SJSA1 (cell line): Measurements from ENCODE around the gene TMEFF2. TPM values are rescaled to one million over a fixed set of nuclear protein-coding genes. Genes with fewer than 3 reads are reported as not detected.

Source experiments
- DNase-seq, 2 experiments: peaks; one replicate each; pipeline ENCODE4 v3.0.0-alpha.2; 2015 to 2020; ENCODE audit warnings: low spot score in 2 of 2, low read depth in 1 of 2
- H3K27ac ChIP-seq: fragments of 250-450 bp; sonication (Bioruptor Pico); 2 replicates; pipeline ENCODE4 v1.5.1; 2020; ENCODE audit warnings: mild to moderate bottlenecking, moderate library complexity
- H3K27me3 ChIP-seq: fragments of 250-450 bp; sonication (Bioruptor Pico); replicated peaks from 2 replicates; pipeline ENCODE4 v1.5.1; 2020; ENCODE audit warnings: mild to moderate bottlenecking, moderate library complexity
- H3K36me3 ChIP-seq: fragments of 250-450 bp; sonication (Bioruptor Pico); 2 replicates; pipeline ENCODE4 v1.5.1; 2020; ENCODE audit warnings: mild to moderate bottlenecking
- H3K4me1 ChIP-seq: fragments of 250-450 bp; sonication (Bioruptor Pico); replicated peaks from 2 replicates; pipeline ENCODE4 v1.6.1; 2021; ENCODE audit warnings: mild to moderate bottlenecking
- H3K4me3 ChIP-seq: fragments of 250-450 bp; sonication (Bioruptor Pico); 2 replicates; pipeline ENCODE4 v1.5.1; 2020; ENCODE audit warnings: mild to moderate bottlenecking
- H3K9me3 ChIP-seq: fragments of 250-450 bp; sonication (Bioruptor Pico); replicated peaks from 2 replicates; pipeline ENCODE4 v1.5.1; 2020; ENCODE audit warnings: mild to moderate bottlenecking
- total RNA-seq: library from RNA; depleted of rRNA; stranded (reverse); fragments of >200 nt; shearing (Covaris generic); gene quantifications from 2 replicates; pipeline ENCODE4 v1.2.3, GENCODE V29; 2014

TMEFF2 gene
- total RNA-seq, 1 experiment from 2014 or later: 0.16 TPM

- Histone ChIP-seq H3K4me1 (peaks cover 23% of the 10 kb centered on the region), H3K27ac (no peak overlapping the region), H3K36me3 (no peaks in the 10 kb centered on the region), H3K9me3 (no peaks in the 10 kb centered on the region), H3K4me3 (no peak overlapping the region), H3K27me3 (peaks cover 70% of the 10 kb centered on the region)
- no peak for DNase-seq
Observed at GRCh38 chr2:192197357-192197756, 2.6 kb upstream of the TMEFF2 start.

- Histone ChIP-seq H3K27ac (no peak overlapping the region), H3K9me3 (no peaks in the 10 kb centered on the region), H3K4me3 (no peak overlapping the region; the same call in 1 of the 2 replicates), H3K36me3 (no peaks in the 10 kb centered on the region), H3K27me3 (peaks cover 77% of the 10 kb centered on the region), H3K4me1 (peaks cover 23% of the 10 kb centered on the region)
- DNase-seq: no peak
Observed at GRCh38 chr2:192196421-192197194, 1.9 kb upstream of the TMEFF2 start.

DNA sequence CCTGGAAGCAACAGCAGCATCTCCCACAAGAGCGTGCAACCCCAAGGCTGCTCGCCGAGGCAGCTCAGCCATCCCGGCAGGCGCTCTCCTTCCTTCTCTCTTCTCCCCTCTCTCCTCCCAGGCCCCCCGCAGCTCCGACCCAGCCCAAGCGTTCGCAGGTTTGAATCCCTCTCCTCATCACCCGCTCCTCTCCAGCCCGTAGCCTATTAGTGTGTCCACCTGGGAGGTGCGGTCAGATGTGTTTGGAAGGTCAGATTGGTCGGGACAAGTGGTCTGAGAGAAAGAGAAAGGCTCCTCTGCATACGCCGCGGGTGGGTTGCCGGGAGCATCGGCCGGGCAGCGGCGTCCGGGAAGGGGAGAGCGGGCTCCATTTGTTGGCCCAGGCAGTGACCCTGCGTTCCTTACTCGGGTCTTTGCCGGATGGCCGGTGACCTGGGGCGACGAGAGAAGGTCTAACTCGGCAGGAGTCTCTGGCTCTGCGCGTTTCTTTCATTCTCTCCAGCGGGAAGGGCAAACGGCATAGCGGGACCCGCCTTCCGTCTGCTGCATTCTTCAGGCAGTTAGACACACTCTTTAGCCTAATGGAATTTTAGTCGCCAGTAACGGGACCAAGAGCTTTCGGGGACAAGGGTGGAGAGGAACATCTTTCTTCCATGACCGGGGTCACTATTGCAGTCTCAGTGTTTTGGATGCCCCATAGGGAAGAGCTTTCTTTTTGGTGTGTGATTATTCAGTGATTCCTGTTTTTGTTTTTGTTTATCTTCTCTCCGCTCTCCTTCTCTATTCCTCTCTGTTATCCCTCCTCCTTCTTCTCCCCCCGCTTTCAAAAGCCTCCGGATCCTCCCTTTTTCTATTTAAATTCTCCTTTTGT, 1.1 kb upstream of the TMEFF2 start:
- Histone ChIP-seq H3K27me3 (peaks cover 82% of the 10 kb centered on the region), H3K4me1 (peaks cover 23% of the 10 kb centered on the region)
- DNase-seq: peak; percentile 51 to 72

DNA sequence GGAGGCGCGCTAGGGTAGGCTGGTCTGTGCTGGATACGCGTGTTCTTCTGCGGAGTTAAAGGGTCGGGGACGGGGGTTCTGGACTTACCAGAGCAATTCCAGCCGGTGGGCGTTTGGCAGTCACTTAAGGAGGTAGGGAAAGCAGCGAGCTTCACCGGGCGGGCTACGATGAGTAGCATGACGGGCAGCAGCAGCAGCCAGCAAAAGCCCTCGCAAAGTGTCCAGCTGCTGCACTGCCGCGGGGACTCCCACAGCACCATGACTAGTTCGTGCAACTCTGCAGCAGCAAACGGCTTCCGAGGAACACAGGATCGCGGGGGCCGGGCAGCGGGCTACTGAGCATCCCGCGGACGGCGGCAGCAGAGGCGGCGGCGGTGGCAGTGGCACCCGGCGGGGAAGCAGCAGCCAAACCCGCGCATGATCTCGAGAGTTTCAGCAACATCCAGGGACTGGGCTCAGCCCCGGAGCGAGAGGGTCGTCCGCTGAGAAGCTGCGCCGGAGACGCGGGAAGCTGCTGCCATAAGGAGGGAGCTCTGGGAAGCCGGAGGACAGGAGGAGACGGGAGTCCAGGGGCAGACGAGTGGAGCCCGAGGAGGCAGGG, 368 bp downstream of the TMEFF2 start:
- peak overlapping the region; percentile 36 for H3K4me3 ChIP-seq
- DNase-seq: peak in 1 of 2 experiments; percentile 37
- no peaks in the 10 kb centered on the region for H3K9me3 ChIP-seq
- H3K27ac ChIP-seq: no peak overlapping the region
- peaks cover 76% of the 10 kb centered on the region for H3K27me3 ChIP-seq
- no peaks in the 10 kb centered on the region for H3K36me3 ChIP-seq
- H3K4me1 ChIP-seq: peaks cover 23% of the 10 kb centered on the region

More for the DNA sequence above, 1.1 kb upstream of the TMEFF2 start:
- peak overlapping the region; percentile 36 for H3K4me3 ChIP-seq
- no peaks in the 10 kb centered on the region for H3K9me3 ChIP-seq
- H3K27ac ChIP-seq: no peak overlapping the region
- no peaks in the 10 kb centered on the region for H3K36me3 ChIP-seq

DNA sequence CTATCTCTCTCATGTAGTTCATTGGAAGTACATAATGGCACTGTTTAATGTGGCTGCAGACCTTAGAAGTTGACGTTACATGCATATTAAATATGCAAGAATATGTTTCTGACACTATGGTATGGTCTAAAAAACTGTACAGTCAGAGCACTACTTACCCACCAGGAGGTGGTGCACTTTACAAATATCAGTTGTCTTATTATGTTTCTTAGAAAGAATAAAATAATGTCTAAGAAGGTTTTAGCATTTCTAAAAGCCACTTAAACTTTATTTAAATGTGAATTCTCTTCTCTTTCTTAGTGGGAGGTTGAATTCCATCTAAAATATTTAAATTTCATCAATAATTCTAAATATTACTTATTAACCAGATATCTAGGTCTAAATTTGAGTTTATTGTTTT, 4.3 kb downstream of the TMEFF2 start:
- Histone ChIP-seq H3K9me3 (no peaks in the 10 kb centered on the region), H3K4me3 (no peak overlapping the region), H3K27me3 (peaks cover 68% of the 10 kb centered on the region), H3K4me1 (peaks cover 14% of the 10 kb centered on the region), H3K27ac (no peak overlapping the region), H3K36me3 (no peaks in the 10 kb centered on the region)
- no peak for DNase-seq

- no peak for DNase-seq
Observed at GRCh38 chr2:192186806-192187205, 7.9 kb downstream of the TMEFF2 start.

DNA sequence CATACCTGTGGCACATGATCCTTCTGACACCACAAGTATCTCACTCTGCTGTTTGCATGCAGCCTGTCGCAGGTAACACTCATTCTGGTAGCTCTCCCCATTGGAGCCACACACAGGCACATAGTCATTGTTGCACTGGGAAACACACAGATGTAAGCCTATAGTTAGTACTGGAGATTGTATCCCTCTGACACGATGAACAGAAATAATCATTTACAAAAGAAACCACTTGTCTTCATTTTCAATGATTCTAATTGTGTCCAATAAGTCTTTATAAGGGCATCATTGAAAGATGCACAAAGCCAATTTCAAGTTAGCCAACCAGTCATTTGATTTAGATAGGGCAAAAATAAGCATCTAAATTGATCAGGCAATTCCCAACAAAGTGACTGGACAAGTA, 10.4 kb downstream of the TMEFF2 start:
- no peak overlapping the region for H3K4me3 ChIP-seq
- H3K27me3 ChIP-seq: peaks cover 31% of the 10 kb centered on the region
- DNase-seq: no peak
- H3K27ac ChIP-seq: no peak overlapping the region
- H3K4me1 ChIP-seq: no peaks in the 10 kb centered on the region
- no peaks in the 10 kb centered on the region for H3K9me3 ChIP-seq
- H3K36me3 ChIP-seq: no peaks in the 10 kb centered on the region

More at GRCh38 chr2:192186806-192187205, 7.9 kb downstream of the TMEFF2 start:
- no peak overlapping the region for H3K4me3 ChIP-seq
- H3K27me3 ChIP-seq: peaks cover 38% of the 10 kb centered on the region
- no peaks in the 10 kb centered on the region for H3K36me3 ChIP-seq
- H3K4me1 ChIP-seq: no peaks in the 10 kb centered on the region
- no peaks in the 10 kb centered on the region for H3K9me3 ChIP-seq
- no peak overlapping the region for H3K27ac ChIP-seq

GRCh38 chr2:192183296-192183695, 11.4 kb downstream of the TMEFF2 start:
- Histone ChIP-seq H3K27me3 (peaks cover 23% of the 10 kb centered on the region; the same call in 1 of the 2 replicates), H3K9me3 (no peaks in the 10 kb centered on the region), H3K27ac (no peak overlapping the region), H3K4me1 (no peaks in the 10 kb centered on the region), H3K4me3 (no peak overlapping the region), H3K36me3 (no peaks in the 10 kb centered on the region)
- DNase-seq: no peak

DNA sequence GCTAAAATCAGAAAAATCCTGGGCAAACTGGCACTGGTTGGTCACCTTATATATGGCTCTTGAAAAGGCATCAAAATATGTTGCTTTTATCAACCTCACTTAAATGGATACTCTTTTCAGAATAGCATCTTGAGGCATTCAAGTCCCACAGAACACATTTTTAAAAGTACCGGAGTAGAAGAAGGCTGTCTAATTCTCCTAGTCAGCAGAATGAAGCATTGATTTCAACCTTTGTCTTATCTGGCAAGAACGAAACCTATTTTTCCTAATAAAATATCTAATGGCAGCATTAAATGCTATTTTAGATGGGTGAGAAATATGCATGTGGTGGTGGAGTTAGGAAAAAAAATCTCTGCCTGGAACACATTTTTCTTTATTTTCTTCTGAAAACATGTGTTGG, 27.8 kb downstream of the TMEFF2 start:
- H3K27me3 ChIP-seq: peaks cover 25% of the 10 kb centered on the region
- H3K27ac ChIP-seq: no peak overlapping the region
- H3K4me1 ChIP-seq: no peaks in the 10 kb centered on the region
- no peak overlapping the region for H3K4me3 ChIP-seq
- no peak for DNase-seq
- H3K9me3 ChIP-seq: no peaks in the 10 kb centered on the region
- H3K36me3 ChIP-seq: no peaks in the 10 kb centered on the region

GRCh38 chr2:192165842-192166241, 28.9 kb downstream of the TMEFF2 start:
- DNase-seq: no peak
- Histone ChIP-seq H3K27me3 (peaks cover 19% of the 10 kb centered on the region), H3K9me3 (no peaks in the 10 kb centered on the region), H3K36me3 (no peaks in the 10 kb centered on the region), H3K4me3 (no peak overlapping the region), H3K4me1 (no peaks in the 10 kb centered on the region), H3K27ac (no peak overlapping the region)

DNA sequence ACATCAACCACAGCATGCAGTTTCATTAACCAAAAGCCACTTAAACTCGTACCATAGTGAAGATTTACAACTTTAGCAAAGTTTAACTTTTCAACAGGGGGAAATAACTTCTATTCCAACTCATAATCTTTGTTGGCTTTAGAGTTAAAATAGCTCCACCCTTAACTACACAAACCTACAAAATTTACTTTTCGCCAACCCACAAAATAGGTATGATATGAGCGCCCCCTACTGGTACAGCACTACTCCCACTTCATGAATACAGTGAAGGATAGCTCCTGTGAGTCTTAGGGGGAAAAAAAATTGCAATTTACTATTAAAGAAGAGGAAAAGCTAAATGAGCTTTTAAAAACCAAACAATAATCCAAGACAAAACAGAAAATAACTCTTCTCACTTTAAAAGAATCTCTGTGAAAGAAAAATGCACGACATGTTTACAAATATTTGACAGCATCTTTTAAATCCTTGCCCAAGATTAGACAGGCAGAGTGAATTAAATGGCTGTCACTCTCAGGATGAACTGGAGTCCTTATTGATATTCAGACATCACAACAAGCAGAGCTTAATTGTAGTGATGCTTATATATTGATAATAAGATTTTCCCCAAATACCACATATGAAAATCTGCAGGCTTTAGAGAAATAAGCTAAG, 32.2 kb downstream of the TMEFF2 start:
- H3K36me3 ChIP-seq: no peaks in the 10 kb centered on the region
- H3K4me1 ChIP-seq: no peaks in the 10 kb centered on the region
- H3K9me3 ChIP-seq: no peaks in the 10 kb centered on the region
- DNase-seq: peak; percentile 69 to 70
- no peak overlapping the region for H3K27ac ChIP-seq
- peaks cover 13% of the 10 kb centered on the region for H3K27me3 ChIP-seq
- H3K4me3 ChIP-seq: no peak overlapping the region

DNA sequence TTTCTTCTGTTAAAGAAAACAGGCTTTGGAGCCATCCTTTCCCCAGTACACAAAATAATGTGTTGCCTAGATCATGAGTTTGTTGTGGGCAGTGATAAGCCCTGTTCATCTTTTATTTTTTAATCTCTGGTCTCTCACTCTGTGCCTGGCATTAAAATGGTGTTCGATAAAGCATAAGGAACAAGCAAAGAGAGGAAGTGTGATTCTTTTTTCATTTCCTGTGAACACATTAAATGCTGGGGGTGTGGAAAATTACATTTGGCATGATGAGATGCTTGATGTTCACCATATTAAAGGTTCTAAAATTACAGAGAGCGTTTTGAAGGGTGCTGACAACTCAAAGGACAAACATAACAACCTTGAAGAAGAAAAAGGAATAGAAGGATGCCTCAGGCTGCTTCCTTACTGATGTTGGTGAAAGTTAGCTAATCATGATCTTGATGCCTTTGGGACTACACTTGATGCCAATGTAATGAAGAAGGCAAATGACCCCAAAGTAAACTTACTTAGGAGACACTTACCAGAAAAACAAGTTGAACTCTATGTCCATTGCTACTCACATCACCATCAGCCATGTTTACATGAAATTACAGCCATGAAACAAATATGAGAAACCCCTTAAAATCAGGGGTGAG, 33.0 kb downstream of the TMEFF2 start:
- Histone ChIP-seq H3K4me3 (no peak overlapping the region), H3K4me1 (no peaks in the 10 kb centered on the region), H3K9me3 (no peaks in the 10 kb centered on the region), H3K36me3 (no peaks in the 10 kb centered on the region), H3K27ac (no peak overlapping the region), H3K27me3 (peaks cover 6% of the 10 kb centered on the region)
- DNase-seq: no peak

GRCh38 chr2:192159736-192160135, 35.0 kb downstream of the TMEFF2 start:
- Histone ChIP-seq H3K4me3 (no peak overlapping the region), H3K27ac (no peak overlapping the region), H3K36me3 (no peaks in the 10 kb centered on the region)

More at GRCh38 chr2:192159736-192160135, 35.0 kb downstream of the TMEFF2 start:
- no peaks in the 10 kb centered on the region for H3K4me1 ChIP-seq
- no peaks in the 10 kb centered on the region for H3K27me3 ChIP-seq
- H3K9me3 ChIP-seq: no peaks in the 10 kb centered on the region
- DNase-seq: no peak
